A673 (cell line): ENCODE data around the gene CLDN20. TPM values are rescaled to one million over a fixed set of nuclear protein-coding genes. Genes with fewer than 3 reads are reported as not detected.

Experiments
- BruUV-seq: library from RNA; stranded (reverse); fragments of 400-500 nt; replicated peaks from 2 replicates; lab custom pipeline; 2021; lab: Mats Ljungman, UMichigan
- CTCF ChIA-PET: fragments of 300-600 bp; sonication (Branson Sonifier 250); formaldehyde crosslinking; loops from one replicate; lab custom pipeline; 2022; ENCODE audit warnings: antibody characterized with exemption; lab: Charles Lee
- POLR2A ChIA-PET: fragments of 300-600 bp; sonication (Branson Sonifier 250); formaldehyde crosslinking; loops from one replicate; lab custom pipeline; 2022; ENCODE audit warnings: antibody characterized with exemption; ENCODE audit not compliant: low non-redundant PET; lab: Charles Lee
- DNase-seq: peaks from one replicate; pipeline ENCODE4 v3.0.0-alpha.2; 2015; ENCODE audit warnings: low spot score
- H3K27ac ChIP-seq: fragments of 200-600 bp; sonication (generic); 2 replicates; pipeline ENCODE4 v1.5.1; 2016; ENCODE audit warnings: mixed run types, low read depth, mild to moderate bottlenecking, mixed read lengths, antibody characterized with exemption, low read length; ENCODE audit not compliant: poor library complexity, severe bottlenecking
- H3K27me3 ChIP-seq: fragments of 200-600 bp; sonication (generic); replicated peaks from 2 replicates; pipeline ENCODE4 v1.6.1; 2017; ENCODE audit warnings: mixed run types, low read depth, mild to moderate bottlenecking, mixed read lengths, antibody characterized with exemption, low read length; ENCODE audit not compliant: insufficient read depth, poor library complexity
- H3K36me3 ChIP-seq: fragments of 200-600 bp; sonication (generic); 2 replicates; pipeline ENCODE4 v1.6.1; 2016; ENCODE audit warnings: mixed run types, mild to moderate bottlenecking, mixed read lengths, antibody characterized with exemption, low read length; ENCODE audit not compliant: insufficient read depth, poor library complexity, severe bottlenecking
- H3K4me1 ChIP-seq: fragments of 200-600 bp; sonication (generic); 2 replicates; pipeline ENCODE4 v1.6.1; 2017; ENCODE audit warnings: mixed run types, mild to moderate bottlenecking, mixed read lengths, antibody characterized with exemption, low read length; ENCODE audit not compliant: insufficient read depth, poor library complexity, severe bottlenecking
- H3K4me3 ChIP-seq: fragments of 200-600 bp; sonication (generic); 2 replicates; pipeline ENCODE4 v1.5.1; 2016; ENCODE audit warnings: low read depth, mixed run types, mild to moderate bottlenecking, mixed read lengths, low read length; ENCODE audit not compliant: poor library complexity, severe bottlenecking
- H3K9me3 ChIP-seq: fragments of 200-600 bp; sonication (generic); 2 replicates; pipeline ENCODE4 v1.6.1; 2016; ENCODE audit warnings: mixed run types, low read depth, mild to moderate bottlenecking, mixed read lengths, antibody characterized with exemption, low read length; ENCODE audit not compliant: poor library complexity, severe bottlenecking
- CTCF ChIP-seq: fragments of 300-800, 200-600 bp; sonication (generic); conservative IDR thresholded peaks from 2 replicates; pipeline ENCODE4 v1.5.1; 2017; ENCODE audit warnings: low read depth, mild to moderate bottlenecking, antibody characterized with exemption, low read length, moderate library complexity, mixed read lengths
- EZH2 ChIP-seq: fragments of 200-600 bp; sonication (generic); IDR thresholded peaks from 2 replicates; pipeline ENCODE4 v1.6.1; 2017; ENCODE audit warnings: borderline replicate concordance, low read depth, mild to moderate bottlenecking, mixed read lengths, antibody characterized with exemption, low read length; ENCODE audit not compliant: poor library complexity, severe bottlenecking
- intact Hi-C: fragments of 100-400 bp; cut with micrococcal nuclease; formaldehyde crosslinking; loops from one replicate; pipeline ENCODE4 v1.10.0; 2022; ENCODE audit not compliant: unreplicated experiment
- total RNA-seq: library from RNA; stranded (reverse); gene quantifications from 2 replicates; pipeline ENCODE4 v1.2.3, GENCODE V29; 2021

Gene CLDN20
- total RNA-seq, 1 experiment from 2014 or later, result not detected

- Histone ChIP-seq H3K4me1 (peaks cover 28% of the 10 kb centered on the region), H3K27ac (no peak overlapping the region), H3K4me3 (no peak overlapping the region), H3K27me3 (no peaks in the 10 kb centered on the region), H3K36me3 (peaks cover 14% of the 10 kb centered on the region), H3K9me3 (no peaks in the 10 kb centered on the region)
- intact Hi-C loops, result no loop called here
- CTCF ChIA-PET, result no interaction called here
- no TSS peak for BruUV-seq
- no peak for DNase-seq
- TF ChIP-seq CTCF, result no peak
- TF ChIP-seq EZH2, result no peak
- POLR2A ChIA-PET, result interaction anchor here (0.5 kb wide), 1 partner anchor 254 kb away, joined by 4 read pairs; no protein-coding TSS in a partner anchor
Observed at GRCh38 chr6:155276638-155277037, 12.8 kb downstream of the CLDN20 start.

GRCh38 chr6:155278319-155279049, 14.7 kb downstream of the CLDN20 start:
- Histone ChIP-seq H3K36me3 (peaks cover 10% of the 10 kb centered on the region), H3K9me3 (no peaks in the 10 kb centered on the region), H3K4me1 (peaks cover 19% of the 10 kb centered on the region), H3K4me3 (no peak overlapping the region), H3K27me3 (no peaks in the 10 kb centered on the region), H3K27ac (no peak overlapping the region)
- ChIA-PET CTCF (no interaction called here), POLR2A (interaction anchor here (0.7 kb wide), 1 partner anchor 953 kb away, joined by 6 read pairs; no protein-coding TSS in a partner anchor)
- BruUV-seq, result no TSS peak
- intact Hi-C loops, result no loop called here
- no peak for TF ChIP-seq CTCF
- no peak for TF ChIP-seq EZH2
- no peak for DNase-seq

GRCh38 chr6:155284775-155285174, 21.0 kb downstream of the CLDN20 start:
- peaks cover 46% of the 10 kb centered on the region for H3K36me3 ChIP-seq

More at GRCh38 chr6:155284775-155285174, 21.0 kb downstream of the CLDN20 start:
- no peaks in the 10 kb centered on the region for H3K27me3 ChIP-seq
- intact Hi-C loops, result no loop called here
- TF ChIP-seq EZH2 (no peak), CTCF (no peak)
- POLR2A ChIA-PET, result no interaction called here
- no peaks in the 10 kb centered on the region for H3K9me3 ChIP-seq
- H3K27ac ChIP-seq, result no peak overlapping the region
- DNase-seq, result no peak
- no peak overlapping the region for H3K4me3 ChIP-seq
- no peaks in the 10 kb centered on the region for H3K4me1 ChIP-seq
- BruUV-seq, result no TSS peak
- CTCF ChIA-PET, result no interaction called here
